GM18498 (cell line): ENCODE data around the gene ADGRF5.

ENCODE experiments used
- ATAC-seq: cut with Tn5 transposase; IDR thresholded peaks from one replicate; pipeline ENCODE4 v1.9.1; 2021; ENCODE audit warnings: mild to moderate bottlenecking, moderate library complexity; ENCODE audit not compliant: unreplicated experiment

The ADGRF5 gene

GRCh38 chr6:46921731-46922130, at the start of gene ADGRF5:
TSS of gene ADGRF5 (minus strand) at chr6:46921938. CDS start at chr6:46906762, 15,176 bp downstream.
- ATAC-seq = no peak

- ATAC-seq = no peak
Observed at GRCh38 chr6:46969206-46969605, 47.5 kb upstream of the ADGRF5 start.

GRCh38 chr6:46967826-46968349, 46.1 kb upstream of the ADGRF5 start:
- no peak for ATAC-seq

- no peak for ATAC-seq
Observed at GRCh38 chr6:46964716-46965519, 43.2 kb upstream of the ADGRF5 start.

- ATAC-seq = no peak
Observed at GRCh38 chr6:46963626-46964025, 41.9 kb upstream of the ADGRF5 start.

GRCh38 chr6:46963039-46963438, 41.3 kb upstream of the ADGRF5 start:
- no peak for ATAC-seq

- no peak for ATAC-seq
Observed at GRCh38 chr6:46961711-46962110, 40.0 kb upstream of the ADGRF5 start.

GRCh38 chr6:46961232-46961631, 39.5 kb upstream of the ADGRF5 start:
- no peak for ATAC-seq

GRCh38 chr6:46959419-46959818, 37.7 kb upstream of the ADGRF5 start:
- no peak for ATAC-seq

GRCh38 chr6:46956409-46956808, 34.7 kb upstream of the ADGRF5 start:
- no peak for ATAC-seq

- ATAC-seq = no peak
Observed at GRCh38 chr6:46954837-46955451, 33.2 kb upstream of the ADGRF5 start.

- ATAC-seq = no peak
Observed at GRCh38 chr6:46953921-46954320, 32.2 kb upstream of the ADGRF5 start.

GRCh38 chr6:46949632-46950280, 28.0 kb upstream of the ADGRF5 start:
- no peak for ATAC-seq

GRCh38 chr6:46948699-46949098, 27.0 kb upstream of the ADGRF5 start:
- ATAC-seq = no peak

- no peak for ATAC-seq
Observed at GRCh38 chr6:46947497-46947896, 25.8 kb upstream of the ADGRF5 start.

- ATAC-seq = no peak
Observed at GRCh38 chr6:46940433-46941226, 18.9 kb upstream of the ADGRF5 start.

GRCh38 chr6:46937642-46938041, 15.9 kb upstream of the ADGRF5 start:
- no peak for ATAC-seq

GRCh38 chr6:46935687-46936086, 13.9 kb upstream of the ADGRF5 start:
- ATAC-seq = no peak

GRCh38 chr6:46933751-46934150, 12.0 kb upstream of the ADGRF5 start:
- ATAC-seq = no peak

- no peak for ATAC-seq
Observed at GRCh38 chr6:46932526-46933319, 11.0 kb upstream of the ADGRF5 start.
